ENCODE measurements around the gene AMFR. TPM values are rescaled to one million over a fixed set of nuclear protein-coding genes. Genes with fewer than 3 reads are reported as not detected.

The AMFR gene
- total RNA-seq, 1 experiment from 2014 or later, result 66.3 TPM

- Histone ChIP-seq H3K9me3 (ENCODE audit: control insufficient read depth in 1 of 2, insufficient read depth in 1 of 2, low read depth in 1 of 2, low read length in 2 of 2) (no peaks in the 10 kb centered on the region), H3K79me2 (ENCODE audit: insufficient read depth, low read length) (0 out of 2 replicates have a peak, but pooled peaks cover 5% of the 10 kb centered on the region), H3K4me3 (replicated peaks in 1 of 2; ENCODE audit: low read depth in 1 of 2, low read length in 2 of 2) (no peak overlapping the region), H3K27ac (ENCODE audit: low read depth, low read length) (no peak overlapping the region), H3K27me3 (ENCODE audit: insufficient read depth, low read length) (no peaks in the 10 kb centered on the region), H4K20me1 (ENCODE audit: insufficient read depth) (no peaks in the 10 kb centered on the region), H3K4me2 (ENCODE audit: low read length) (no peak overlapping the region), H3K4me1 (ENCODE audit: control insufficient read depth in 1 of 2, insufficient read depth in 2 of 2, low read length in 2 of 2) (no peaks in the 10 kb centered on the region), H3K9me2 (ENCODE audit: insufficient read depth) (no peaks in the 10 kb centered on the region), H3K36me3 (ENCODE audit: control insufficient read depth in 1 of 2, insufficient read depth in 2 of 2, low read length in 2 of 2) (peaks cover 21 to 25% of the 10 kb centered on the region in 2 experiments; a peak in 3 of 4 replicates), H2AFZ (ENCODE audit: low read depth, low read length, poor library complexity, severe bottlenecking) (no peak overlapping the region), H3K9ac (ENCODE audit: low read length) (no peak overlapping the region)
- TF ChIP-seq ELF1 (IDR thresholded peaks at IDR 0.05; ENCODE audit: borderline replicate concordance, low read depth) (no peak), YY1 (IDR thresholded peaks at IDR 0.05; ENCODE audit: extremely low read depth, insufficient replicate concordance, low read depth, low read length) (no peak), ZFX (IDR thresholded peaks at IDR 0.05) (no peak), TCF7L2 (IDR thresholded peaks at IDR 0.05; ENCODE audit: borderline replicate concordance, extremely low read depth, insufficient read depth, insufficient read length) (no peak), POLR2AphosphoS5 (IDR thresholded peaks at IDR 0.05; ENCODE audit: low read depth, low read length) (no peak), EZH2phosphoT487 (IDR thresholded peaks at IDR 0.05; ENCODE audit: borderline replicate concordance) (no peak), REST (IDR thresholded peaks at IDR 0.05; ENCODE audit: low read depth) (no peak), EZH2 (IDR thresholded peaks at IDR 0.05) (no peak), POLR2A (IDR thresholded peaks at IDR 0.05; ENCODE audit: borderline replicate concordance, extremely low read depth, insufficient read depth, insufficient read length) (no peak), SRF (IDR thresholded peaks at IDR 0.05; ENCODE audit: low read depth) (no peak), ZBTB33 (IDR thresholded peaks at IDR 0.05; ENCODE audit: extremely low read depth, insufficient replicate concordance, low read length) (no peak), ATF3 (IDR thresholded peaks at IDR 0.05) (no peak), FOSL1 (IDR thresholded peaks at IDR 0.05; ENCODE audit: low read depth) (no peak), EGR1 (IDR thresholded peaks at IDR 0.05; ENCODE audit: low read depth) (no peak), CBX3 (IDR thresholded peaks at IDR 0.05; ENCODE audit: low read depth) (no peak)
- TF ChIP-seq, protein P1, sequence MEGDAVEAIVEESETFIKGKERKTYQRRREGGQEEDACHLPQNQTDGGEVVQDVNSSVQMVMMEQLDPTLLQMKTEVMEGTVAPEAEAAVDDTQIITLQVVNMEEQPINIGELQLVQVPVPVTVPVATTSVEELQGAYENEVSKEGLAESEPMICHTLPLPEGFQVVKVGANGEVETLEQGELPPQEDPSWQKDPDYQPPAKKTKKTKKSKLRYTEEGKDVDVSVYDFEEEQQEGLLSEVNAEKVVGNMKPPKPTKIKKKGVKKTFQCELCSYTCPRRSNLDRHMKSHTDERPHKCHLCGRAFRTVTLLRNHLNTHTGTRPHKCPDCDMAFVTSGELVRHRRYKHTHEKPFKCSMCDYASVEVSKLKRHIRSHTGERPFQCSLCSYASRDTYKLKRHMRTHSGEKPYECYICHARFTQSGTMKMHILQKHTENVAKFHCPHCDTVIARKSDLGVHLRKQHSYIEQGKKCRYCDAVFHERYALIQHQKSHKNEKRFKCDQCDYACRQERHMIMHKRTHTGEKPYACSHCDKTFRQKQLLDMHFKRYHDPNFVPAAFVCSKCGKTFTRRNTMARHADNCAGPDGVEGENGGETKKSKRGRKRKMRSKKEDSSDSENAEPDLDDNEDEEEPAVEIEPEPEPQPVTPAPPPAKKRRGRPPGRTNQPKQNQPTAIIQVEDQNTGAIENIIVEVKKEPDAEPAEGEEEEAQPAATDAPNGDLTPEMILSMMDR (IDR thresholded peaks at IDR 0.05 in 2 of 3, conservative IDR thresholded peaks at IDR 0.05 in 1 of 3; ENCODE audit: borderline replicate concordance in 1 of 3, insufficient read depth in 1 of 3, low read depth in 2 of 3, low read length in 2 of 3), result no peak
- TF ChIP-seq, protein P2, sequence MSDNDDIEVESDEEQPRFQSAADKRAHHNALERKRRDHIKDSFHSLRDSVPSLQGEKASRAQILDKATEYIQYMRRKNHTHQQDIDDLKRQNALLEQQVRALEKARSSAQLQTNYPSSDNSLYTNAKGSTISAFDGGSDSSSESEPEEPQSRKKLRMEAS (IDR thresholded peaks at IDR 0.05), result no peak
- ChIA-PET CTCF (no interaction called here), RAD21 (ENCODE audit: low non-redundant PET in 1 of 2, low total read pairs in 2 of 2, uncharacterized antibody in 2 of 2, unreplicated experiment in 2 of 2) (no interaction called here), POLR2A (interaction anchor here (1.0 kb wide), 1 partner anchor 11 kb away, joined by 3 read pairs; no protein-coding TSS in a partner anchor)
- intact Hi-C loops (cut with micrococcal nuclease), result no loop called here
- ATAC-seq, result no peak
- no TSS peak for BruUV-seq (replicated peaks)
- no peak for DNase-seq (ENCODE audit: low read depth, low spot score)
Observed at GRCh38 chr16:56408379-56409098, 16.8 kb downstream of the AMFR start.

All from HCT116 (cell line).